GM12878 (cell line): ENCODE results near the gene CD96. TPM values are rescaled to one million over a fixed set of nuclear protein-coding genes. Genes with fewer than 3 reads are reported as not detected.

Experiments
- ATAC-seq: fragments of 200-7000 bp; cut with Tn5 transposase; 3 replicates; pipeline ENCODE4 v1.9.1; 2020; ENCODE audit warnings: mild to moderate bottlenecking, moderate library complexity
- BruUV-seq: library from RNA; stranded (reverse); fragments of 400-500 nt; replicated peaks from 2 replicates; lab custom pipeline; 2021; lab: Mats Ljungman, UMichigan
- CTCF ChIA-PET: fragments of 300-600 bp; sonication (Branson Sonifier 250); formaldehyde crosslinking; extraction: SDS; loops from one replicate; lab custom pipeline; 2021; ENCODE audit warnings: inconsistent platforms; lab: Yijun Ruan, JAX
- POLR2A ChIA-PET: fragments of 350-600 bp; formaldehyde crosslinking; extraction: SDS; loops from one replicate; lab custom pipeline; 2021; ENCODE audit warnings: inconsistent platforms; lab: Charles Lee
- RAD21 ChIA-PET: fragments of 300-600 bp; sonication (Branson Sonifier 250); formaldehyde crosslinking; loops from one replicate; lab custom pipeline; 2023; ENCODE audit warnings: antibody characterized with exemption; ENCODE audit not compliant: unreplicated experiment; lab: Charles Lee
- SMC1A ChIA-PET: fragments of 300-600 bp; sonication (Branson Sonifier 250); formaldehyde crosslinking; loops from one replicate; lab custom pipeline; 2023; ENCODE audit not compliant: unreplicated experiment, uncharacterized antibody; lab: Charles Lee
- DNase-seq: peaks from one replicate; pipeline ENCODE4 v3.0.0-alpha.2; 2011; ENCODE audit warnings: low read depth, low spot score
- FAIRE-seq: peaks from 3 replicates; lab custom pipeline; 2011; peaks lifted over from hg19 to GRCh38; lab: Jason Lieb, UNC
- H2AFZ ChIP-seq: 2 replicates; pipeline ENCODE4 v1.6.0; 2011; ENCODE audit warnings: low read depth, low read length, control low read depth; ENCODE audit not compliant: control insufficient read depth
- H3K27ac ChIP-seq: 2 replicates; pipeline ENCODE4 v1.5.1; 2011; ENCODE audit warnings: control low read depth; ENCODE audit not compliant: control insufficient read depth, insufficient read depth
- H3K27me3 ChIP-seq, 2 experiments: replicated peaks in 1 of 2; 2 replicates each; pipeline versions ENCODE4 v1.6.0 to v1.6.1; 2011; ENCODE audit warnings: low read length in 1 of 2; ENCODE audit not compliant: control insufficient read depth in 2 of 2, insufficient read depth in 2 of 2
- H3K36me3 ChIP-seq, 2 experiments: 2 replicates each; pipeline ENCODE4 v1.5.1; 2011; ENCODE audit warnings: low read length in 1 of 2; ENCODE audit not compliant: control insufficient read depth in 2 of 2, insufficient read depth in 2 of 2
- H3K4me1 ChIP-seq: 2 replicates; pipeline ENCODE4 v1.6.1; 2011; ENCODE audit warnings: mild to moderate bottlenecking, low read length, moderate library complexity, mixed read lengths; ENCODE audit not compliant: control insufficient read depth, insufficient read depth
- H3K4me2 ChIP-seq: 2 replicates; pipeline ENCODE4 v1.6.0; 2011; ENCODE audit warnings: control low read depth; ENCODE audit not compliant: control insufficient read depth, insufficient read depth
- H3K4me3 ChIP-seq: fragments of 200-600 bp; sonication (generic); 2 replicates; pipeline ENCODE4 v1.5.1; 2016
- H3K79me2 ChIP-seq: 2 replicates; pipeline ENCODE4 v1.6.0; 2011; ENCODE audit warnings: low read length; ENCODE audit not compliant: control insufficient read depth, insufficient read depth
- H3K9ac ChIP-seq: 2 replicates; pipeline ENCODE4 v1.8.0; 2011; ENCODE audit warnings: low read length, control low read depth, mixed read lengths; ENCODE audit not compliant: control insufficient read depth, insufficient read depth
- H3K9me3 ChIP-seq: replicated peaks from 3 replicates; pipeline ENCODE4 v1.5.1; 2011; ENCODE audit warnings: mild to moderate bottlenecking, low read length; ENCODE audit not compliant: control insufficient read depth, insufficient read depth
- H4K20me1 ChIP-seq: 2 replicates; pipeline ENCODE4 v1.6.0; 2011; ENCODE audit not compliant: control insufficient read depth, insufficient read depth
- ATF7 ChIP-seq: fragments of 450-650 bp; IDR thresholded peaks from 2 replicates; pipeline ENCODE4 v1.6.1; 2016; ENCODE audit warnings: low read depth, mild to moderate bottlenecking
- BHLHE40 ChIP-seq, 2 experiments: fragments of 450-650 bp in 1 of 2; IDR thresholded peaks; 2 replicates each; pipeline ENCODE4 v1.6.1; 2011 to 2017; ENCODE audit warnings: low read depth in 2 of 2, borderline replicate concordance in 1 of 2, improper control_type of control experiment in 1 of 2, low read length in 1 of 2, mild to moderate bottlenecking in 1 of 2
- EGR1 ChIP-seq, 2 experiments: IDR thresholded peaks; 1 replicate in 1 of 2; 2 replicates in 1 of 2; pipeline ENCODE4 v1.6.1; 2011 to 2012; ENCODE audit warnings: low read depth in 2 of 2, low read length in 2 of 2, borderline replicate concordance in 1 of 2, mild to moderate bottlenecking in 1 of 2, moderate library complexity in 1 of 2
- EP300 ChIP-seq, 2 experiments: fragments of 150-350 bp in 1 of 2; IDR thresholded peaks; 2 replicates each; pipeline ENCODE4 v1.6.1; 2011 to 2012; ENCODE audit warnings: low read depth in 2 of 2, low read length in 2 of 2, borderline replicate concordance in 1 of 2, improper control_type of control experiment in 1 of 2, inconsistent platforms in 1 of 2; ENCODE audit not compliant: control insufficient read depth in 1 of 2
- FOXK2 ChIP-seq: fragments of 450-650 bp; IDR thresholded peaks from 2 replicates; pipeline ENCODE4 v1.6.1; 2017; ENCODE audit warnings: mild to moderate bottlenecking, moderate library complexity
- HDAC2 ChIP-seq: fragments of 200-600 bp; sonication (generic); IDR thresholded peaks from 2 replicates; pipeline ENCODE4 v1.6.1; 2017
- IKZF1 ChIP-seq: fragments of 450-650 bp; conservative IDR thresholded peaks from 2 replicates; pipeline ENCODE4 v1.6.1; 2017; ENCODE audit warnings: antibody characterized with exemption, mild to moderate bottlenecking
- MYB ChIP-seq: fragments of 150-350 bp; IDR thresholded peaks from 2 replicates; pipeline ENCODE4 v1.6.1; 2014; ENCODE audit warnings: mild to moderate bottlenecking, low read depth, low read length, borderline replicate concordance
- PAX5 ChIP-seq: IDR thresholded peaks from 2 replicates; pipeline ENCODE4 v1.6.1; 2011; ENCODE audit warnings: low read depth, low read length, borderline replicate concordance
- SIN3A ChIP-seq: IDR thresholded peaks from 2 replicates; pipeline ENCODE4 v1.6.1; 2012; ENCODE audit warnings: low read depth, low read length, improper control_type of control experiment
- SIX5 ChIP-seq: IDR thresholded peaks from 2 replicates; pipeline ENCODE4 v1.6.1; 2011; ENCODE audit warnings: mild to moderate bottlenecking, low read depth, low read length, moderate library complexity; ENCODE audit not compliant: severe bottlenecking
- SMAD5 ChIP-seq: IDR thresholded peaks from 2 replicates; pipeline ENCODE4 v1.6.1; 2016; ENCODE audit warnings: antibody characterized with exemption, low read depth
- SP1 ChIP-seq: IDR thresholded peaks from one replicate; pipeline ENCODE4 v1.6.1; 2011; ENCODE audit warnings: low read depth, low read length
- SUZ12 ChIP-seq: fragments of 200-600 bp; sonication (generic); IDR thresholded peaks from one replicate; pipeline ENCODE4 v1.6.1; 2018; ENCODE audit warnings: antibody characterized with exemption, mild to moderate bottlenecking; ENCODE audit not compliant: unreplicated experiment
- WRNIP1 ChIP-seq: IDR thresholded peaks from 2 replicates; pipeline ENCODE4 v1.6.1; 2011; ENCODE audit warnings: low read depth, low read length, improper control_type of control experiment, borderline replicate concordance
- ZNF24 ChIP-seq: fragments of 450-650 bp; IDR thresholded peaks from 2 replicates; pipeline ENCODE4 v1.6.1; 2017; ENCODE audit warnings: antibody characterized with exemption, mild to moderate bottlenecking
- WGBS: methylation state at CpG from one replicate; pipeline ENCODE4 v1.1.6; 2016; ENCODE audit warnings: low lambda C conversion rate; ENCODE audit not compliant: insufficient replicate concordance, insufficient coverage; ENCODE audit errors: missing lambda C conversion rate; 5-methylcytosine and 5-hydroxymethylcytosine counted together
- in situ Hi-C: fragments of 300-500 bp; cut with MboI; formaldehyde crosslinking; loops from 9 replicates; pipeline ENCODE4 v1.14.3; 2018; ENCODE audit warnings: mixed read lengths
- intact Hi-C: fragments of 100-400 bp; cut with micrococcal nuclease; formaldehyde crosslinking; loops from one replicate; pipeline ENCODE4 v1.14.2; 2022; ENCODE audit not compliant: unreplicated experiment
- polyA plus RNA-seq, 11 experiments: library from polyadenylated mRNA; depleted of rRNA in 4 of 11; unstranded in 6 of 11; stranded (reverse) in 5 of 11; fragments of >200 nt; fragmentation: Nextera tagmentation in 4 of 11; fragmentation: Illumina TruSeq in 1 of 11; extraction: Ambion mirVana in 4 of 11; extraction: Trizol in 1 of 11; gene quantifications; 1 replicate in 1 of 11; 2 replicates in 10 of 11; pipeline versions ENCODE4 v1.2.1 to v1.2.3, GENCODE V29; 2011 to 2016; ENCODE audit warnings: inconsistent platforms in 2 of 11, missing spikeins in 2 of 11, low read depth in 1 of 11
- total RNA-seq, 4 experiments: library from RNA; depleted of rRNA in 3 of 4; stranded (reverse); fragments of >200 nt in 3 of 4; fragmentation: Illumina TruSeq in 1 of 4; extraction: Trizol in 1 of 4; gene quantifications; 2 replicates each; pipeline versions ENCODE4 v1.2.1 to v1.2.3, GENCODE V29; 2013 to 2021
- TF ChIP-seq, protein P1 (sequence below): fragments of 450-650 bp; formaldehyde crosslinking; IDR thresholded peaks from 2 replicates; pipeline ENCODE4 v1.5.0; 2022; ENCODE audit warnings: mild to moderate bottlenecking, missing genetic modification characterization
- TF ChIP-seq, protein P2 (sequence below), 3 experiments: IDR thresholded peaks in 2 of 3; conservative IDR thresholded peaks in 1 of 3; 2 replicates each; pipeline ENCODE4 v1.5.1; 2011; ENCODE audit warnings: low read depth in 3 of 3, low read length in 3 of 3, mild to moderate bottlenecking in 3 of 3, control low read depth in 2 of 3, moderate library complexity in 2 of 3, inconsistent platforms in 1 of 3, mixed read lengths in 1 of 3; ENCODE audit not compliant: control insufficient read depth in 2 of 3, insufficient read depth in 1 of 3; ENCODE audit errors: extremely low read depth in 1 of 3

Gene CD96
- total and polyA plus RNA-seq, 10 of the 15 experiments (the other 5 are each of a cell fraction or from before 2014, with no cell fraction given), result 0.13 to 10.1 (median 0.47) TPM

DNA sequence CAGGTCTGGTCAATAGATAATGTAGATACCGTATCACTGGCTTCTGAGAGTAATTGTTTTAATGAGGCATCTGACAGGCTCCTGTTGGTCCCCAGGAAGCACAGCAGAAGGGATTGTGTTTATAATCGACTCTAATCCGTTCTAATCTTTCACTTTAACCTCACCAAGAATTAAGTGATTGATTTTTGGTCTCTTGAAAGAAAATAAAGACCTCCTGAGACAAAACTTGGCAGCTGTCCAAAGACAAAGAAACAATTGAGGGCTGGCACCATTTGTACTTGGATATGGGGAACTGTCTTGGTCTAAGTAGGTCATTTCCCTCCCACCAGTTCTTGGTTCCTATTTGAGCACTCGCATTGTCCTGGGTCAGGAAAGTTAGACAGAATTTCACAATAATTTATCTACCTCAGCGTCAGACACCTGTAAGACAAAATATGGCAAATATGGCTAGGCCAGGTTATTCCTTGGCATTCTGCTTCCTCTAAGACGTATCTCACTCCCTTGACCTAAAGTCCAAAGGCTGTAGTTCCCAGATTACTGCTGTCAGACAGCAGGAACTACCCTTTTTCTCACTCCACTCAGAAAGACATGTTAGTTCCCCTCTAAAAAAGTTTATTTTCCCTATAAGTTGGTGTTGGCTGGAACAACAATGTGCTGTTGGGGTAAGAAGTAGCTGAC lies 22.7 kb upstream of the CD96 start (continued):
- TF ChIP-seq, protein P1, sequence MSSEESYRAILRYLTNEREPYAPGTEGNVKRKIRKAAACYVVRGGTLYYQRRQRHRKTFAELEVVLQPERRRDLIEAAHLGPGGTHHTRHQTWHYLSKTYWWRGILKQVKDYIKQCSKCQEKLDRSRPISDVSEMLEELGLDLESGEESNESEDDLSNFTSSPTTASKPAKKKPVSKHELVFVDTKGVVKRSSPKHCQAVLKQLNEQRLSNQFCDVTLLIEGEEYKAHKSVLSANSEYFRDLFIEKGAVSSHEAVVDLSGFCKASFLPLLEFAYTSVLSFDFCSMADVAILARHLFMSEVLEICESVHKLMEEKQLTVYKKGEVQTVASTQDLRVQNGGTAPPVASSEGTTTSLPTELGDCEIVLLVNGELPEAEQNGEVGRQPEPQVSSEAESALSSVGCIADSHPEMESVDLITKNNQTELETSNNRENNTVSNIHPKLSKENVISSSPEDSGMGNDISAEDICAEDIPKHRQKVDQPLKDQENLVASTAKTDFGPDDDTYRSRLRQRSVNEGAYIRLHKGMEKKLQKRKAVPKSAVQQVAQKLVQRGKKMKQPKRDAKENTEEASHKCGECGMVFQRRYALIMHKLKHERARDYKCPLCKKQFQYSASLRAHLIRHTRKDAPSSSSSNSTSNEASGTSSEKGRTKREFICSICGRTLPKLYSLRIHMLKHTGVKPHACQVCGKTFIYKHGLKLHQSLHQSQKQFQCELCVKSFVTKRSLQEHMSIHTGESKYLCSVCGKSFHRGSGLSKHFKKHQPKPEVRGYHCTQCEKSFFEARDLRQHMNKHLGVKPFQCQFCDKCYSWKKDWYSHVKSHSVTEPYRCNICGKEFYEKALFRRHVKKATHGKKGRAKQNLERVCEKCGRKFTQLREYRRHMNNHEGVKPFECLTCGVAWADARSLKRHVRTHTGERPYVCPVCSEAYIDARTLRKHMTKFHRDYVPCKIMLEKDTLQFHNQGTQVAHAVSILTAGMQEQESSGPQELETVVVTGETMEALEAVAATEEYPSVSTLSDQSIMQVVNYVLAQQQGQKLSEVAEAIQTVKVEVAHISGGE (CRISPR knock-in tag), result no peak
- TF ChIP-seq SMAD5 (no peak), ZNF24 (no peak), SP1 (no peak)

DNA sequence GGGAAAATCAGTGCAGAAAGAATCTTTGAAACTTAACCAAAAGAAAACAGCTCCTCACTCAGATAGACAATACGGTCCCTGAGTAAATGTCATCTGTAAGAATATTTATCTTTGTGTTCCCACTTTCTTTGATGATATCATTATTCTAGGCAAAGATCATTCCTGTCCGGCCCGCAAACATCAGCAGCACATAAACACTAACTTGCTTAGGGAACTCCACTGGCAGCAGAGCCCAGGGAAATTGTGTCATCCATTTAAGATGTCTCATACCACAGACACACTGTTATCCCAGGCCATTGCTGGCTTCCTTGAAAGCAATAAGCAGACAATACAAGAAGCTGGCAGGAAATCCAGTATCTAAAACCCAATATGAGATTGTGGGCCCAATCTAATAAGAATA lies 20.1 kb upstream of the CD96 start:
- Histone ChIP-seq H2AFZ (no peak overlapping the region), H3K9ac (no peak overlapping the region), H3K4me1 (no peaks in the 10 kb centered on the region), H3K79me2 (no peaks in the 10 kb centered on the region), H3K27ac (no peak overlapping the region), H3K4me3 (no peak overlapping the region), H3K9me3 (no peaks in the 10 kb centered on the region), H3K36me3 (no peaks in the 10 kb centered on the region), H3K27me3 (no peaks in the 10 kb centered on the region), H3K4me2 (no peak overlapping the region), H4K20me1 (no peaks in the 10 kb centered on the region)
- DNase-seq (no peak), FAIRE-seq (no peak), ATAC-seq (no peak)
- POLR2A ChIA-PET, result no interaction called here
- CTCF ChIA-PET, result interaction anchor here (1.0 to 2.5 kb wide), 2 partner anchors 9 to 18 kb away, joined by 4 to 16 read pairs; no protein-coding TSS in a partner anchor
- in situ Hi-C loops (no loop called here), intact Hi-C loops (no loop called here)
- BruUV-seq, result no TSS peak
- 43% methylated on average over 3 of the region's 3 CpGs for WGBS
- SMC1A ChIA-PET, result interaction anchor here (0.8 to 1.2 kb wide), 3 partner anchors 9 to 17 kb away, joined by 3 read pairs; no protein-coding TSS in a partner anchor
- RAD21 ChIA-PET, result no interaction called here
- TF ChIP-seq PAX5, result no peak
- TF ChIP-seq, protein P2, sequence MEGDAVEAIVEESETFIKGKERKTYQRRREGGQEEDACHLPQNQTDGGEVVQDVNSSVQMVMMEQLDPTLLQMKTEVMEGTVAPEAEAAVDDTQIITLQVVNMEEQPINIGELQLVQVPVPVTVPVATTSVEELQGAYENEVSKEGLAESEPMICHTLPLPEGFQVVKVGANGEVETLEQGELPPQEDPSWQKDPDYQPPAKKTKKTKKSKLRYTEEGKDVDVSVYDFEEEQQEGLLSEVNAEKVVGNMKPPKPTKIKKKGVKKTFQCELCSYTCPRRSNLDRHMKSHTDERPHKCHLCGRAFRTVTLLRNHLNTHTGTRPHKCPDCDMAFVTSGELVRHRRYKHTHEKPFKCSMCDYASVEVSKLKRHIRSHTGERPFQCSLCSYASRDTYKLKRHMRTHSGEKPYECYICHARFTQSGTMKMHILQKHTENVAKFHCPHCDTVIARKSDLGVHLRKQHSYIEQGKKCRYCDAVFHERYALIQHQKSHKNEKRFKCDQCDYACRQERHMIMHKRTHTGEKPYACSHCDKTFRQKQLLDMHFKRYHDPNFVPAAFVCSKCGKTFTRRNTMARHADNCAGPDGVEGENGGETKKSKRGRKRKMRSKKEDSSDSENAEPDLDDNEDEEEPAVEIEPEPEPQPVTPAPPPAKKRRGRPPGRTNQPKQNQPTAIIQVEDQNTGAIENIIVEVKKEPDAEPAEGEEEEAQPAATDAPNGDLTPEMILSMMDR (IDR thresholded peaks at IDR 0.05 in 2 of 3, conservative IDR thresholded peaks at IDR 0.05 in 1 of 3; ENCODE audit: control insufficient read depth in 2 of 3, extremely low read depth in 1 of 3, insufficient read depth in 1 of 3, low read depth in 3 of 3, low read length in 3 of 3), result no peak
- no peak for TF ChIP-seq BHLHE40 (IDR thresholded peaks at IDR 0.05; ENCODE audit: borderline replicate concordance in 1 of 2, low read depth in 2 of 2, low read length in 1 of 2)
- no peak for TF ChIP-seq EP300 (IDR thresholded peaks at IDR 0.05; ENCODE audit: borderline replicate concordance in 1 of 2, control insufficient read depth in 1 of 2, low read depth in 2 of 2, low read length in 2 of 2)
- TF ChIP-seq SIN3A, result no peak
- no peak for TF ChIP-seq IKZF1
- TF ChIP-seq SIX5, result no peak
- no peak for TF ChIP-seq FOXK2
- TF ChIP-seq WRNIP1, result no peak
- TF ChIP-seq HDAC2, result no peak
- TF ChIP-seq SUZ12, result no peak
- TF ChIP-seq ATF7, result no peak
- TF ChIP-seq EGR1 (IDR thresholded peaks at IDR 0.05; ENCODE audit: borderline replicate concordance in 1 of 2, low read depth in 2 of 2, low read length in 2 of 2), result no peak
- no peak for TF ChIP-seq MYB
